ENCODE measurements around the gene GRHPR.

The GRHPR gene

DNA sequence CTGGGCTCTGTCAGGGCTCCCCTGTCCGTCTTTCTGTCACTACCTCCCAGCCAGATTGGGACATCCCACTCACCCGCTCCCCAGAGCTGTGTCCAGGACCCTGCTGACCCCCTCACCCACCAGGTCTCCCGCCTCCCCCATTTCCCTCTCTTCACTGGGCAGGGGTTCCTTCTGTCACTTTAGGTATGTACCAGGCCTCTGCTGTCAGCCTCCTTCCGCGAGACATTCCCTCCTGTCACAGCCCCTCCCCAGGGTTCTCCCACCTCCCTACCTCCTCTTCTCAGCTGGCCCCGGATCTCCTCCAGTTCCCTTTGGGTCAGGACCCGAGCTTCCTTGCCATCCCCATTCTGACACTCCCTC lies 63.7 kb downstream of the GRHPR start:
- DNase-seq: no peak

Data from CD4-positive, alpha-beta T cell treated with Interferon gamma for 1 hour (primary cell).